K562 (cell line): ENCODE data around the gene ADAT2. TPM values are rescaled to one million over a fixed set of nuclear protein-coding genes. Genes with fewer than 3 reads are reported as not detected.

Experiments used
- ATAC-seq: fragments of 200-7000 bp; cut with Tn5 transposase; 3 replicates; pipeline ENCODE4 v1.9.1; 2020; ENCODE audit warnings: moderate library complexity
- BruUV-seq: library from RNA; stranded (reverse); fragments of 400-500 nt; replicated peaks from 2 replicates; lab custom pipeline; 2021; lab: Mats Ljungman, UMichigan
- CTCF ChIA-PET: fragments of 300-600 bp; formaldehyde crosslinking; extraction: SDS; loops from one replicate; lab custom pipeline; 2021; ENCODE audit warnings: low intra/inter-chr PET ratio; lab: Yijun Ruan, JAX
- POLR2A ChIA-PET: fragments of 300-600, 350-650 bp; sonication (Branson Sonifier 250); formaldehyde crosslinking; extraction: SDS; loops from one replicate; lab custom pipeline; 2021; ENCODE audit warnings: antibody characterized with exemption, inconsistent platforms; lab: Yijun Ruan, JAX
- DNase-seq, 4 experiments: peaks; one replicate each; pipeline versions ENCODE4 v3.0.0 to v3.0.0-alpha.2; 2011 to 2018; ENCODE audit warnings: low spot score in 3 of 4, mixed read lengths in 3 of 4; ENCODE audit errors: extremely low read depth in 1 of 4
- FAIRE-seq: peaks from 2 replicates; lab custom pipeline; 2011; peaks lifted over from hg19 to GRCh38; lab: Jason Lieb, UNC
- H2AFZ ChIP-seq: 2 replicates; pipeline ENCODE4 v1.6.0; 2011; ENCODE audit warnings: low read depth, low read length, control low read depth, inconsistent platforms
- H3K27ac ChIP-seq: fragments of 200-600 bp; 3 replicates; pipeline ENCODE4 v1.8.0; 2011; ENCODE audit warnings: low read depth, mild to moderate bottlenecking, control low read depth, inconsistent platforms, low read length, moderate library complexity, mixed read lengths; ENCODE audit errors: extremely low read depth
- H3K27me3 ChIP-seq, 2 experiments: fragments of 300-600 bp in 1 of 2; 2 replicates in 1 of 2; 3 replicates in 1 of 2; pipeline versions ENCODE4 v1.6.0 to v1.8.0; 2011; ENCODE audit warnings: inconsistent platforms in 2 of 2, low read length in 2 of 2, mild to moderate bottlenecking in 1 of 2, mixed read lengths in 1 of 2, moderate library complexity in 1 of 2; ENCODE audit not compliant: control insufficient read depth in 2 of 2, insufficient read depth in 2 of 2
- H3K36me3 ChIP-seq: fragments of 300-600 bp; 3 replicates; pipeline ENCODE4 v1.8.0; 2011; ENCODE audit warnings: mild to moderate bottlenecking, low read length, inconsistent platforms; ENCODE audit not compliant: control insufficient read depth, insufficient read depth
- H3K4me1 ChIP-seq, 2 experiments: fragments of 200-600 bp in 1 of 2; replicated peaks in 1 of 2; 2 replicates in 1 of 2; 3 replicates in 1 of 2; pipeline versions ENCODE4 v1.5.1 to v1.8.0; 2011; ENCODE audit warnings: inconsistent platforms in 2 of 2, low read length in 2 of 2, mild to moderate bottlenecking in 1 of 2, mixed read lengths in 1 of 2, moderate library complexity in 1 of 2; ENCODE audit not compliant: control insufficient read depth in 2 of 2, insufficient read depth in 2 of 2
- H3K4me2 ChIP-seq: 2 replicates; pipeline ENCODE4 v1.6.1; 2011; ENCODE audit warnings: low read length, control low read depth, inconsistent platforms, mixed read lengths; ENCODE audit not compliant: insufficient read depth
- H3K4me3 ChIP-seq: fragments of 200-600 bp; sonication (generic), shearing (Covaris generic); 2 replicates; pipeline ENCODE4 v1.5.1; 2016; ENCODE audit warnings: control low read depth, inconsistent platforms
- H3K79me2 ChIP-seq: fragments of 200-600 bp; 3 replicates; pipeline ENCODE4 v1.8.0; 2011; ENCODE audit warnings: low read length, inconsistent platforms; ENCODE audit not compliant: control insufficient read depth, insufficient read depth
- H3K9ac ChIP-seq, 2 experiments: 2 replicates each; pipeline versions ENCODE4 v1.6.0 to v1.6.1; 2011; ENCODE audit warnings: low read depth in 2 of 2, low read length in 2 of 2, control low read depth in 1 of 2, inconsistent platforms in 1 of 2, mild to moderate bottlenecking in 1 of 2, mixed read lengths in 1 of 2; ENCODE audit not compliant: insufficient read depth in 1 of 2
- H3K9me1 ChIP-seq: one replicate; pipeline ENCODE4 v1.6.0; 2011; ENCODE audit warnings: inconsistent platforms, mild to moderate bottlenecking, low read length, moderate library complexity; ENCODE audit not compliant: control insufficient read depth, insufficient read depth
- H3K9me3 ChIP-seq: replicated peaks from 2 replicates; pipeline ENCODE4 v1.5.1; 2011; ENCODE audit warnings: low read depth, low read length, inconsistent platforms; ENCODE audit not compliant: control insufficient read depth, insufficient read depth
- H4K20me1 ChIP-seq: replicated peaks from 2 replicates; pipeline ENCODE4 v1.6.1; 2011; ENCODE audit warnings: low read length, inconsistent platforms, mixed read lengths; ENCODE audit not compliant: control insufficient read depth, insufficient read depth
- BMI1 ChIP-seq: fragments of 150-350 bp; IDR thresholded peaks from 2 replicates; pipeline ENCODE4 v1.6.1; 2014; ENCODE audit warnings: low read length
- COPS2 ChIP-seq: fragments of 450-650 bp; conservative IDR thresholded peaks from 2 replicates; pipeline ENCODE4 v1.6.1; 2016; ENCODE audit warnings: mild to moderate bottlenecking, moderate library complexity
- FOXK2 ChIP-seq, 2 experiments: fragments of 450-650 bp; IDR thresholded peaks in 1 of 2; conservative IDR thresholded peaks in 1 of 2; 2 replicates each; pipeline ENCODE4 v1.6.1; 2016; ENCODE audit warnings: low read depth in 2 of 2, mild to moderate bottlenecking in 1 of 2
- KLF6 ChIP-seq: fragments of 250-450 bp; sonication (Bioruptor Pico); IDR thresholded peaks from 2 replicates; pipeline ENCODE4 v1.4.0; 2020; ENCODE audit warnings: mild to moderate bottlenecking, moderate library complexity, borderline replicate concordance
- MYC ChIP-seq, 2 experiments: fragments of 250-450 bp in 1 of 2; sonication (Bioruptor Pico) in 1 of 2; IDR thresholded peaks; 2 replicates each; pipeline versions ENCODE4 v1.5.1 to v1.6.1; 2012 to 2021; ENCODE audit warnings: low read depth in 2 of 2, borderline replicate concordance in 1 of 2, improper control_type of control experiment in 1 of 2, low read length in 1 of 2, mild to moderate bottlenecking in 1 of 2, moderate library complexity in 1 of 2
- NCOA6 ChIP-seq: fragments of 450-650 bp; IDR thresholded peaks from 2 replicates; pipeline ENCODE4 v1.6.1; 2017; ENCODE audit warnings: mild to moderate bottlenecking
- RAD21 ChIP-seq, 2 experiments: fragments of 250-450 bp in 1 of 2; fragments of 450-650 bp in 1 of 2; sonication (Bioruptor Pico) in 1 of 2; formaldehyde crosslinking in 1 of 2; IDR thresholded peaks in 1 of 2; conservative IDR thresholded peaks in 1 of 2; 2 replicates each; pipeline versions ENCODE4 v1.4.0 to v1.8.0; 2020 to 2022; ENCODE audit warnings: mild to moderate bottlenecking in 2 of 2, moderate library complexity in 1 of 2
- RB1 ChIP-seq: fragments of 450-650 bp; IDR thresholded peaks from 2 replicates; pipeline ENCODE4 v1.6.1; 2017; ENCODE audit warnings: low read depth, mild to moderate bottlenecking
- RFX1 ChIP-seq: fragments of 450-650 bp; IDR thresholded peaks from 2 replicates; pipeline ENCODE4 v1.6.1; 2016; ENCODE audit warnings: mild to moderate bottlenecking, moderate library complexity
- RFX5 ChIP-seq: IDR thresholded peaks from 2 replicates; pipeline ENCODE4 v1.6.1; 2011; ENCODE audit warnings: low read depth, mild to moderate bottlenecking, improper control_type of control experiment, low read length
- ZC3H11A ChIP-seq: IDR thresholded peaks from 2 replicates; pipeline ENCODE4 v1.6.1; 2012; ENCODE audit warnings: low read depth, low read length, improper control_type of control experiment
- ZFX ChIP-seq: sonication (generic); formaldehyde crosslinking; IDR thresholded peaks from 2 replicates; pipeline ENCODE4 v1.8.0; 2022; ENCODE audit warnings: mild to moderate bottlenecking, missing genetic modification reagents, moderate library complexity
- ZNF212 ChIP-seq: fragments of 450-650 bp; formaldehyde crosslinking; IDR thresholded peaks from 2 replicates; pipeline ENCODE4 v1.4.0; 2020; ENCODE audit warnings: mild to moderate bottlenecking
- ZNF347 ChIP-seq: fragments of 450-650 bp; formaldehyde crosslinking; IDR thresholded peaks from 2 replicates; pipeline ENCODE4 v1.4.0; 2020; ENCODE audit warnings: low read depth, mild to moderate bottlenecking, moderate library complexity
- ZNF561 ChIP-seq: fragments of 450-650 bp; formaldehyde crosslinking; conservative IDR thresholded peaks from 2 replicates; pipeline ENCODE4 v1.4.0; 2020; ENCODE audit warnings: mild to moderate bottlenecking, moderate library complexity
- ZNF583 ChIP-seq: fragments of 250-450 bp; sonication (Bioruptor Pico); IDR thresholded peaks from 2 replicates; pipeline ENCODE4 v1.4.0; 2020
- ZNF639 ChIP-seq, 2 experiments: fragments of 200-800 bp in 1 of 2; sonication (Bioruptor generic) in 1 of 2; sonication (generic) in 1 of 2; formaldehyde crosslinking in 1 of 2; IDR thresholded peaks in 1 of 2; conservative IDR thresholded peaks in 1 of 2; 2 replicates each; pipeline versions ENCODE4 v1.5.0 to v1.6.1; 2016 to 2020; ENCODE audit warnings: missing compliant biosample characterization in 1 of 2, missing genetic modification characterization in 1 of 2, missing genetic modification reagents in 1 of 2
- ZNF644 ChIP-seq: fragments of 200-800 bp; sonication (Bioruptor generic); IDR thresholded peaks from 2 replicates; pipeline ENCODE4 v1.6.1; 2016; ENCODE audit warnings: low read depth, missing genetic modification characterization, missing compliant biosample characterization
- WGBS: fragments of 100-300 bp; shearing (Covaris generic); methylation state at CpG from one replicate; pipeline ENCODE4 v1.1.6; 2016; ENCODE audit warnings: low coverage, mixed read lengths; ENCODE audit not compliant: insufficient coverage; ENCODE audit errors: missing lambda C conversion rate; 5-methylcytosine and 5-hydroxymethylcytosine counted together
- in situ Hi-C: fragments of 300-500 bp; cut with MboI; formaldehyde crosslinking; loops from 4 replicates; pipeline ENCODE4 v1.15.0; 2018; ENCODE audit warnings: inconsistent platforms, mixed read lengths
- intact Hi-C: fragments of 100-400 bp; cut with micrococcal nuclease; formaldehyde crosslinking; loops from 2 replicates; pipeline ENCODE4 v1.14.2; 2022
- polyA plus RNA-seq, 8 experiments: library from polyadenylated mRNA; depleted of rRNA in 4 of 8; stranded (reverse) in 5 of 8; unstranded in 3 of 8; fragments of >200 nt; fragmentation: Nextera tagmentation in 2 of 8; fragmentation: Illumina TruSeq in 1 of 8; extraction: Ambion mirVana in 2 of 8; extraction: Trizol in 1 of 8; gene quantifications; 2 replicates each; pipeline versions ENCODE4 v1.2.1 to v1.2.3, GENCODE V29; 2011 to 2014; ENCODE audit warnings: inconsistent platforms in 1 of 8, missing spikeins in 1 of 8
- total RNA-seq, 7 experiments: library from RNA; depleted of rRNA in 6 of 7; stranded (reverse); fragments of >200 nt in 6 of 7; fragmentation: Illumina TruSeq in 2 of 7; extraction: Trizol in 2 of 7; gene quantifications; 2 replicates each; pipeline versions ENCODE4 v1.2.1 to v1.2.3, GENCODE V29; 2011 to 2021; ENCODE audit warnings: low replicate concordance in 1 of 7
- TF ChIP-seq, protein P1 (sequence below): fragments of 150-350 bp; conservative IDR thresholded peaks from 2 replicates; pipeline ENCODE4 v1.6.1; 2014; ENCODE audit warnings: low read length

Gene ADAT2
- total and polyA plus RNA-seq, 9 of the 15 experiments (the other 6 are each of a cell fraction or from before 2014, with no cell fraction given), result 13.0 to 62.5 (median 31.7) TPM

DNA sequence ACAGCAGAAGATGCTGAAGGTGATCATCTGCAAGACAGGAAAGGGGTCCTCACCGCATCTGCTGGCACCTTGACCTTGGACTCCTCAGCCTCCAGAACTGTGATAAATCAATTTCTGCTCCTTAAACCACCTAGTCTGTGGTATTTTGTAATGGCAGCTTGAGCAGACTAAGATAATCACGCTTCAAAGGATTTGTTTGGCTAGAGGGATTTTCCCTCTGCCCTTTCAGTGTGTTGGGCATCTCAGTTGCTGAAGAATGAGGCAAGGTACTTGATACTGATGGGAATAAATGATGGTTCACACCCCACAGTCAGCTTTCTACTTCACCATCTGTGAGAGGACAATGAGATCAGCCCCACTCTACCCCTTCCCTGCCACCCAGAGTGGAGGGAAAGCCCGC, 60.2 kb downstream of the ADAT2 start (continued):
- TF ChIP-seq ZNF644 (tag) (no peak), RB1 (no peak), RAD21 (CRISPR knock-in tag; conservative IDR thresholded peaks at IDR 0.05 in 1 of 2, IDR thresholded peaks at IDR 0.05 in 1 of 2) (no peak), ZNF561 (CRISPR knock-in tag) (no peak), ZNF639 (CRISPR knock-in tag; conservative IDR thresholded peaks at IDR 0.05 in 1 of 2, IDR thresholded peaks at IDR 0.05 in 1 of 2) (no peak), KLF6 (CRISPR knock-in tag) (no peak)

GRCh38 chr6:143385636-143386035, 64.9 kb downstream of the ADAT2 start:
- no peak for FAIRE-seq
- no peak for ATAC-seq
- 2% methylated on average over 2 of the region's 2 CpGs for WGBS
- TF ChIP-seq COPS2 (no peak), ZNF347 (CRISPR knock-in tag) (no peak), ZNF583 (CRISPR knock-in tag) (no peak), MYC (IDR thresholded peaks at IDR 0.05; ENCODE audit: low read depth, low read length) (no peak), MYC (CRISPR knock-in tag; IDR thresholded peaks at IDR 0.05; ENCODE audit: borderline replicate concordance, low read depth) (no peak), RFX1 (no peak), NCOA6 (no peak), ZC3H11A (no peak), RFX5 (no peak), ZFX (CRISPR knock-in tag) (no peak), BMI1 (no peak), FOXK2 (conservative IDR thresholded peaks at IDR 0.05 in 1 of 2, IDR thresholded peaks at IDR 0.05 in 1 of 2; ENCODE audit: low read depth in 2 of 2) (no peak), ZNF212 (CRISPR knock-in tag) (no peak)
- TF ChIP-seq, protein P1, sequence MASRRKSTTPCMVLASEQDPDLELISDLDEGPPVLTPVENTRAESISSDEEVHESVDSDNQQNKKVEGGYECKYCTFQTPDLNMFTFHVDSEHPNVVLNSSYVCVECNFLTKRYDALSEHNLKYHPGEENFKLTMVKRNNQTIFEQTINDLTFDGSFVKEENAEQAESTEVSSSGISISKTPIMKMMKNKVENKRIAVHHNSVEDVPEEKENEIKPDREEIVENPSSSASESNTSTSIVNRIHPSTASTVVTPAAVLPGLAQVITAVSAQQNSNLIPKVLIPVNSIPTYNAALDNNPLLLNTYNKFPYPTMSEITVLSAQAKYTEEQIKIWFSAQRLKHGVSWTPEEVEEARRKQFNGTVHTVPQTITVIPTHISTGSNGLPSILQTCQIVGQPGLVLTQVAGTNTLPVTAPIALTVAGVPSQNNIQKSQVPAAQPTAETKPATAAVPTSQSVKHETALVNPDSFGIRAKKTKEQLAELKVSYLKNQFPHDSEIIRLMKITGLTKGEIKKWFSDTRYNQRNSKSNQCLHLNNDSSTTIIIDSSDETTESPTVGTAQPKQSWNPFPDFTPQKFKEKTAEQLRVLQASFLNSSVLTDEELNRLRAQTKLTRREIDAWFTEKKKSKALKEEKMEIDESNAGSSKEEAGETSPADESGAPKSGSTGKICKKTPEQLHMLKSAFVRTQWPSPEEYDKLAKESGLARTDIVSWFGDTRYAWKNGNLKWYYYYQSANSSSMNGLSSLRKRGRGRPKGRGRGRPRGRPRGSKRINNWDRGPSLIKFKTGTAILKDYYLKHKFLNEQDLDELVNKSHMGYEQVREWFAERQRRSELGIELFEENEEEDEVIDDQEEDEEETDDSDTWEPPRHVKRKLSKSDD, result no peak

More at GRCh38 chr6:143385636-143386035, 64.9 kb downstream of the ADAT2 start:
- ChIA-PET POLR2A (interaction anchor here (0.6 kb wide), 1 partner anchor 626 kb away, joined by 3 read pairs; no protein-coding TSS in a partner anchor), CTCF (no interaction called here)
- in situ Hi-C loops (no loop called here), intact Hi-C loops (no loop called here)
- H2AFZ ChIP-seq, result no peak overlapping the region
- peaks cover 24 to 34% of the 10 kb centered on the region in 2 experiments; a peak in 4 of 5 replicates for H3K27me3 ChIP-seq
- H4K20me1 ChIP-seq, result no peaks in the 10 kb centered on the region
- no peaks in the 10 kb centered on the region for H3K9me3 ChIP-seq
- H3K9ac ChIP-seq, result no peak overlapping the region
- no peaks in the 10 kb centered on the region for H3K36me3 ChIP-seq
- no peak for DNase-seq
- no peaks in the 10 kb centered on the region for H3K9me1 ChIP-seq
- BruUV-seq, result no TSS peak
- H3K79me2 ChIP-seq, result no peaks in the 10 kb centered on the region
- H3K27ac ChIP-seq, result no peak overlapping the region
- no peak overlapping the region for H3K4me3 ChIP-seq
- no peak overlapping the region for H3K4me2 ChIP-seq
- H3K4me1 ChIP-seq, result no peaks in the 10 kb centered on the region
